ENCODE measurements around the gene SPOUT1. TPM values are rescaled to one million over a fixed set of nuclear protein-coding genes. Genes with fewer than 3 reads are reported as not detected.
A peak's percentile ranks its signal among the peaks of the same experiment; 100 is the strongest.
"Not testable (repeated sequence)": the region's sequence is repeated elsewhere in the genome, so short reads cannot be mapped to it uniquely, and the experiment has no call there.

SPOUT1 gene, protein sequence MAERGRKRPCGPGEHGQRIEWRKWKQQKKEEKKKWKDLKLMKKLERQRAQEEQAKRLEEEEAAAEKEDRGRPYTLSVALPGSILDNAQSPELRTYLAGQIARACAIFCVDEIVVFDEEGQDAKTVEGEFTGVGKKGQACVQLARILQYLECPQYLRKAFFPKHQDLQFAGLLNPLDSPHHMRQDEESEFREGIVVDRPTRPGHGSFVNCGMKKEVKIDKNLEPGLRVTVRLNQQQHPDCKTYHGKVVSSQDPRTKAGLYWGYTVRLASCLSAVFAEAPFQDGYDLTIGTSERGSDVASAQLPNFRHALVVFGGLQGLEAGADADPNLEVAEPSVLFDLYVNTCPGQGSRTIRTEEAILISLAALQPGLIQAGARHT
- total RNA-seq (10 to 100 TPM; 13.3 to 33.0 (median 20.6) TPM), polyA plus RNA-seq (10 to 100 TPM in 2 of 3 donors, 1 to 10 TPM in 1; 9.5 to 18.3 (median 13.3) TPM)
- long read RNA-seq, donor 1, full-length matches to known transcripts: 8 of 20 reads
- long read RNA-seq, donor 1, partial matches to known transcripts: 4 of 20 reads
- long read RNA-seq, donor 1, other reads (novel, unspliced or antisense): 8 of 20 reads
- long read RNA-seq, donor 2, full-length matches to known transcripts: 29 of 47 reads
- long read RNA-seq, donor 2, partial matches to known transcripts: 4 of 47 reads
- long read RNA-seq, donor 2, other reads (novel, unspliced or antisense): 14 of 47 reads

DNA sequence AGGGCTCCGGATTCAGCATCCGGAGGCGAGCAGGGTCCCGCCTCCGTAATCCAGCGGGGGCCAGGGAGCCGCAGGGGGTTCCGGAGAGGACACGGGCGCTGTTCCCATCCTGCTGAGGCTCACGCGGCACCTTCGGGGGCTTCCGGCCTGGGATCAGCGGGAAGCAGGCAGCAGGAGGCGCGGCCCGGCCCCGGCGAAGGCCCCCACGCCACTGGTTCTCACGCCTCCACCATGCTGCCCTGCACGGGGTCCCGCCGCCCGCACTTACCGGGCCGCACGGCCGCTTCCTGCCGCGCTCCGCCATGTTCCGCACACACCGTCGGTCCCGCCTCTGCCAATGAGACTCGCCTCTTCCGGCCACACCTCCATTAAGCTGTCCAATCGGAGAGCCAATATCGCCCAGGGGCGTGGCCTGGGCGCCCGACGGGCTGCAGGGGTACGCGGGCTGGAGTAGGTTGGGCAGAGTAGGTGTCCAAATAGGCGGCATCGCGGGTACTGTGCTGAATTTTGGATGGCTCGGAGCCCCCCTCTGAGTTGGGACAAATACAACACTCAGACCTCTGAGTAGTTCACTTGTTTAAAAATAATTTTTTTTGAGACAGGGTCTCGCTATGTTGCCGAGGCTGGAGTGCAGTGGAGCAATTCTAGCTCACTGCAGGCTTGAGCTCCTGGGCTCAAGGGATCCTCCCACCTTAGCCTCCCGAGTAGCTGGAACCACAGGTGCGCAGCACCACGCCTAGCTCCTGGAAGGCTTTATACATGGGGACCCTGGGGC is at the start of gene SPOUT1:
SPOUT1 (minus strand) TSS at position 318 of the 775 bp plus-strand sequence; CDS start at position 304, 14 bp downstream.
- DNase-seq (peak; percentile 91 to 96), ATAC-seq (peak; percentile 98 to 100 (median 99))
- Histone ChIP-seq H3K36me3 (ENCODE audit: insufficient read depth in 1 of 2, low read depth in 1 of 2) (peaks cover 0 to 45% of the 10 kb centered on the region in 2 donors), H3K4me3 (peak within 1 kb of the TSS; percentile 89), H3K27ac (peak within 1 kb of the TSS; percentile 86), H3K4me1 (peaks cover 13% of the 10 kb centered on the region), H3K9me3 (no peaks in the 10 kb centered on the region), H3K27me3 (ENCODE audit: insufficient read depth in 3 of 3, low read length in 2 of 3) (no peaks in the 10 kb centered on the region)
- TF ChIP-seq, protein P1, sequence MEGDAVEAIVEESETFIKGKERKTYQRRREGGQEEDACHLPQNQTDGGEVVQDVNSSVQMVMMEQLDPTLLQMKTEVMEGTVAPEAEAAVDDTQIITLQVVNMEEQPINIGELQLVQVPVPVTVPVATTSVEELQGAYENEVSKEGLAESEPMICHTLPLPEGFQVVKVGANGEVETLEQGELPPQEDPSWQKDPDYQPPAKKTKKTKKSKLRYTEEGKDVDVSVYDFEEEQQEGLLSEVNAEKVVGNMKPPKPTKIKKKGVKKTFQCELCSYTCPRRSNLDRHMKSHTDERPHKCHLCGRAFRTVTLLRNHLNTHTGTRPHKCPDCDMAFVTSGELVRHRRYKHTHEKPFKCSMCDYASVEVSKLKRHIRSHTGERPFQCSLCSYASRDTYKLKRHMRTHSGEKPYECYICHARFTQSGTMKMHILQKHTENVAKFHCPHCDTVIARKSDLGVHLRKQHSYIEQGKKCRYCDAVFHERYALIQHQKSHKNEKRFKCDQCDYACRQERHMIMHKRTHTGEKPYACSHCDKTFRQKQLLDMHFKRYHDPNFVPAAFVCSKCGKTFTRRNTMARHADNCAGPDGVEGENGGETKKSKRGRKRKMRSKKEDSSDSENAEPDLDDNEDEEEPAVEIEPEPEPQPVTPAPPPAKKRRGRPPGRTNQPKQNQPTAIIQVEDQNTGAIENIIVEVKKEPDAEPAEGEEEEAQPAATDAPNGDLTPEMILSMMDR (IDR thresholded peaks at IDR 0.05): no peak
- intact Hi-C loops (cut with DNase I): no loop called here
- WGBS, 3 donors: 0 to 1% (median 1%) methylated on average over 46 to 56 of the region's 56 CpGs

DNA sequence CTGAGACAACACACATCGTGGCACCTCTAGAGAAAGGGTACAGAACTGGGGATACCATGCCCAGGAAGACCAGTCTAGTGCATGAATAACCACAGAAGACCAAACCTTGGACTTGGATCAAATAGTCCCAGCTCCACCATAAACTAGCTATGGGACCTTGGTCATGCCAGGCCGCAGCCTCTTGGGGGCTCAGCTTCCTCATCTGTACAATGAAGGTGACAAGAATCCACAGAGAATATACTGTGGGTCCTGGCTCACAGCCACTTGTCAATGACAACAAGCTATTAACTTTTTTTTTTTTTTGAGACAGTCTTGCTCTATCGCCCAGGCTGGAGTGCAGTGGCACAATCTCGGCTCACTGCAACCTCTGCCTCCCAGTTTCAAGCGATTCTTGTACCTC is 48.3 kb upstream of the SPOUT1 start:
- no peak overlapping the region for H3K27ac ChIP-seq
- no peaks in the 10 kb centered on the region for H3K27me3 ChIP-seq (ENCODE audit: insufficient read depth in 3 of 3, low read length in 2 of 3)
- H3K36me3 ChIP-seq (ENCODE audit: insufficient read depth in 1 of 2, low read depth in 1 of 2): no peaks in the 10 kb centered on the region
- no peak for ATAC-seq
- intact Hi-C loops (cut with DNase I): no loop called here
- WGBS, 3 donors: 88 to 96% (median 91%) methylated on average over 5 of the region's 5 CpGs
- TF ChIP-seq, protein P1 (IDR thresholded peaks at IDR 0.05): no peak
- peak in 1 of 2 donors; percentile 13 for DNase-seq
- H3K4me1 ChIP-seq: peaks cover 19% of the 10 kb centered on the region
- H3K9me3 ChIP-seq: no peaks in the 10 kb centered on the region
- no peak overlapping the region for H3K4me3 ChIP-seq

DNA sequence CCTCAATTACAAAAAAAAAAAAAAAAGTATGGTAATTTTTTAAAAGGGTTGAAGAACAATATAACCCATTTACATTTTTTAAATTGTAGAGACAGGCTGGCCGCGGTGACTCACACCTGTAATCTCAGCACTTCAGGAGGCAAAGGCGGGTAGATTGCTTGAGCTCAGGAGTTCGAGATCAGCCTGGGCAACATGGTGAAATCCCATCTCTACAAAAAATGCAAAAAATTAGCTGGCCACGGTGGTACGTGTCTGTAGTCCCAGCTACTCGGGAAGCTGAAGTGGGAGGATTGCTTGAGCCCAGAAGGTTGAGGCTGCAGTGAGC is 41.3 kb upstream of the SPOUT1 start:
- WGBS, 3 donors: 90 to 95% (median 91%) methylated on average over 7 of the region's 7 CpGs

DNA sequence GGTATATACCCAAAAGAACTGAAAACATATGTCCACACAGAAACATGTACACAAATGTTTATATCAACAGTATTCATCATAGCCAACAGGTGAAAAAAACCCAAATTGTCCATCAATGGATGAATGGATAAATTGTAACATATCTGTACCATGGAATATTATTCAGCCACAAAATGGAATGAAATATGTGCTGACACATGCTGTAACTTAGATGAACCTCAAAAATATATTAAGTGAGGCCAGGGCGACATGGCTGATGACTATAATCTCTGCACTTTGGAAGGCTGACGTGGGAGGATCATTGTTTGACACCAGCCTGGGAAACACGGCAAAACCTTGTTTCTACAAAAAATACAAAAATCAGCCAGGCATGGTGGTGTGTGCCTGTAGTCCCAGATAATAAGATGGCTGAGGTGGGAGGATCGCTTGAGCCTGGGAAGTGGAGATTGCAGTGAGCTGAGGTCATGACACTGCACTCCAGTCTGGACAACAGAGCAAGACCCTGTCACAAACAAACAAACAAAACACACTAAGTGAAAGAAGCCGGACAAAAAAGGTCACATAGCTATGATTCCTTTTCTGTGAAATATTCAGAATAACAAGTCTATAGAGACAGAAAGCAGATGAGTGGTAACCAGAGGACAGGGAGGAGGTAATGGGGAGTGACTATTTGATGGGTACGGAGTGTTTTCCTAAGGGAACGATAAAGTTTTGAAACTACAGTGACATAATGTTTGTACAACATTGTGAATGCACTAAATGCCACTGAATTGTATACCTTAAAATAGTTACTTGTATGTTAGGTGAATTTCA is 40.7 kb upstream of the SPOUT1 start:
- H3K9me3 ChIP-seq: no peaks in the 10 kb centered on the region
- 90 to 96% (median 92%) methylated on average over 7 of the region's 7 CpGs for WGBS, 3 donors
- intact Hi-C loops (cut with DNase I): no loop called here
- TF ChIP-seq, protein P1 (IDR thresholded peaks at IDR 0.05): no peak
- no peak for ATAC-seq
- peaks cover 0 to 2% of the 10 kb centered on the region in 2 donors for H3K36me3 ChIP-seq (ENCODE audit: insufficient read depth in 1 of 2, low read depth in 1 of 2)
- H3K27me3 ChIP-seq (ENCODE audit: insufficient read depth in 3 of 3, low read length in 2 of 3): no peaks in the 10 kb centered on the region
- no peaks in the 10 kb centered on the region for H3K4me1 ChIP-seq
- H3K4me3 ChIP-seq: no peak overlapping the region
- DNase-seq: no peak
- H3K27ac ChIP-seq: no peak overlapping the region

More for the DNA sequence above, 41.3 kb upstream of the SPOUT1 start:
- ATAC-seq; H3K36me3 ChIP-seq (ENCODE audit: insufficient read depth in 1 of 2, low read depth in 1 of 2); intact Hi-C loops (cut with DNase I); H3K9me3 ChIP-seq; H3K27me3 ChIP-seq (ENCODE audit: insufficient read depth in 3 of 3, low read length in 2 of 3); H3K4me3 ChIP-seq; H3K27ac ChIP-seq; H3K4me1 ChIP-seq: not testable (repeated sequence)
- DNase-seq: peak in 1 of 2 donors; percentile 6
